ENCODE data around the gene STX12.
"Not testable (repeated sequence)": the region's sequence is repeated elsewhere in the genome, so short reads cannot be mapped to it uniquely, and the experiment has no call there.

Gene STX12

DNA sequence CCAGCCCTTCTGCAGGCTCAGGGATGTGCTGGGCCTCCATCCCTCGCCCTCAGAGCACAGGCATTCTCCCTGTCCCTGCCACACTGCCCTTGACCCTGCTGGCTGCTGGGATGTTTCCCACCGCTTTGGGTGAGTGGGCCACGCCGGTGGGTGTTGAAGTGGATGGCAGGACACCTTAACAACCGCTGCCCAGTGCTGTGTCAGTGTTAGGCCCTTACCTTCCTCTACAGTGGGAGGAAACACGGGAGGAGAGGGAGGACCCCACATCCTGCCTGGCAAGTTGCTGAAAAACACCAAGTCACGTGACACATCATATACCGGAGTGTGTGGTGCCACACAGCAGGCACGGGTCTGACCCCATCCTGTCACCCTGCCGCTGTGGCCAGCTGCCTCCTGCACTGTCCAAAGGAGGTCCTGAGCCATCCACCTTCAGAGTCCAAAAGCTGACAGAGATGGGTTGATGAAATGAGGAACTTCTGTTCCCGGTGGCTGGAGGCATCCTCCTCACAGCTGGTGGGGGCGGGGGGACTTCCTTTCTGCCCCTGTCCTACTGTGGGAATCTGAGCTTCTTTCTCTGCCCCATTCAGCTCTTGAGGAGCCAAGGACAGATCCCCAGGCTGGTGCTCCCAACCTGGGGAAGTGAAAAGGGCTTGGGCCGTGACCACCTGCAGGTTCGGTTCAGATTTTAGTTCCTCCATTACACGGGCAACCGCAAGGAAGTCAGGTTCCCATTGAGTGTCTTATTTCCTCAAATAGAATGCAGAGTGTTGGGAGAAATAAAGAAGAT, 96.1 kb downstream of the STX12 start:
- DNase-seq (ENCODE audit: low read depth in 2 of 2): peak; percentile 29 to 50

DNA sequence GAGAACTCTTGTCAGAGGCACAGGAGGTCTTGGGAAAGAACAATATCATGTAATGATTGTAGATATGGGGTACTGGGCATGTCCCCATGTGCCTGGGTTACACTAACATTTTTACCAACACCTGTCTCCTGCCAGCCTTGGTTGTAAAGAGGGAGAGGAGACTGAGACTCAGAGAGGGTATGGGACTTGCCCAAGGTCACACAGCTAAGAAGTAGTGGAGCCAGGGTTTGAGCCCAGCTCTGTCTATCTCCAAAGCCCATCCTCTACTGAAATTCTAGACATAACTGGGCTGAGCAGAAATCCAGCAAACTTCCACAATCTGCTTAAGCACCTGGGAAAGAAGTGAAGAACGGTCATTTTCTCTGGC, 96.7 kb downstream of the STX12 start:
- DNase-seq (ENCODE audit: low read depth in 2 of 2): no peak

DNA sequence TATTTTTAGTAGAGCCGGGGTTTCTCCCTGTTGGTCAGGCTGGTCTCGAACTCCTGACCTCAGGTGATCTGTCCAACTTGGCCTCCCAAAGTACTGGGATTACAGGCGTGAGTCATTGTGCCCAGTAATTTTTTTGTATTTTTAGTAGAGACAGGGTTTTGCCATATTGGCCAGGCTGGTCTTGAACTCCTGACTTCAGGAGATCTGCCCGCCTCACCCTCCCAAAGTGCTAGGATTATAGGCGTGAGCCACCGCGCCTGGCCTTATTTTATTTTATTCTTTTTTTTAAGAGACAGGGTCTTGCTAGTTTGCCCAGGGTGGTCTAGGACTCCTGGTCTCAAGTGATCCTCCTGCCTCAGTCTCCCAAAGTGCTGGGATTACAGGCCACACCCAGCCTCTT, 98.1 kb downstream of the STX12 start:
- not testable (repeated sequence) for DNase-seq (ENCODE audit: low read depth in 2 of 2)

DNA sequence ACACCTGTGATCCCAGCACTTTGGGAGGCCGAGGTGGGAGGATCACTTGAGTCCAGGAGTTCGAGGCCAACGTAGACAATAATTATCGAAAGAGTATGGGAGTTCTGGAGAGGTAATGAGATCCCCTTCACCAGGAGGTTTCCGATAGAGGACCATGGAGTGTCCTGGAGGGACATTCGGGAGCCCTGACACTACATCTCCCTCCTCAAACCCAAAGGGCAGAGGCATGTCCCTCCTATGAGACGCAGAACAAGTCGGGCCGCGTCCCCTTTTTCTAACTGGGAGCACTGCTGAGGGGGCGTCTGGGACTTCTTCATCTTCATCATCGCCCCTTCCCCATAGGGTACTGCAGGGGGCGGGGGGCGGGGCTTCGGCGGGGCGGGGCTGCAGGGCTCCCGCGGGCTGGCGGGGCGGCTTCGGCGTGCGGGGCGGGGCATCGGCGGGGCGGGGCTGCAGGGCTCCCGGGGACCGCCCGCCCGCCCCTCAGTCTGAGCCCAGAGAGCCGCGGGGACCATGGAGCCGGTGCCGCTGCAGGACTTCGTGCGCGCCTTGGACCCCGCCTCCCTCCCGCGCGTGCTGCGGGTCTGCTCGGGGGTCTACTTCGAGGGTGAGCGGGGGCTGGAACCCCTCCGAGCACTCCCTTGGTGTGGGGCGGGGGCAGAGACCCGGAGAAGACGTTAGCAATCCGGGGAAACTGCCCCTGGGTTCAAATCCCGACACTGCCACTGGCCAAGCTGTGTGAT, 99.2 kb downstream of the STX12 start, which contains the start of gene THEMIS2:
Gene THEMIS2 (plus strand): TSS at position 486 of the 743 bp plus-strand sequence. CDS start 28 bp downstream, at position 514.
- peak; percentile 54 to 77 for DNase-seq (ENCODE audit: low read depth in 2 of 2)

DNA sequence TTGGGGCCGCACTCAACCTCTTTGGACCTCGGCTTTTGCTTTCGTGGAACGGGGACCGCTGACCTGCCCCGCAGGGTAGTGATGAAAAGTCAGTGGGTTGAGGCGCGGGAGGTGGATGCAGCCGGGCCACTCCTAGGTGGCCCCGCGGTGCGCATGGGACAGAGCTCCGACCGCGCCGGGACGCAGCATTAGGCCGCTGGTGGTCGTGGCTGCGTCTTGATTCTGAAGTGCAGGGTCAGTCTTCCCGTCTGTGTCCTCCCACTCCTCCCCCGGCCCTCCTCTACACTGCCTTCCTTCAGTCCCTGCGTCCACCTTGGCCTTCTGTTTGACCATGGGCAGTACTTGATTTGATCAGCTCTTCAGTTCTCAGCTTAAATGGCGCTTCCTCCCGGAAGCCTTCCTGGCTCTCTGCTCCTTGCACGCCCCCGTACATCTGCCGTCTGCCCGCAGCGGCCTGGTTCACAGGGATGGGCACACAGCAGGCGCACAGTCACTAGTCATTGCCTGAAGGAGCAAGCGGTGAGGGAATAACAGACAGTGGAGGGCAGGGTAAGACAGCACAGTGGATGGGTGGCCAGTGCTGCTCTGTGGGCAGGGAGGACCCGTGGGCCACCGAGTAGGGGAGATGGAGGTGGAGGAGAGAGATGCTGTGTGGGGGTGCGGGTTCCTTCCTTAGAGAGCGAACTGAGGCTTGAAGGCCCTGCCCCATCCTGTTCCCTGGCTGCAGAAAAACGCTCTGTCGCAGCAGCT, 100.0 kb downstream of the STX12 start:
- no peak for DNase-seq (ENCODE audit: low read depth in 2 of 2)

DNA sequence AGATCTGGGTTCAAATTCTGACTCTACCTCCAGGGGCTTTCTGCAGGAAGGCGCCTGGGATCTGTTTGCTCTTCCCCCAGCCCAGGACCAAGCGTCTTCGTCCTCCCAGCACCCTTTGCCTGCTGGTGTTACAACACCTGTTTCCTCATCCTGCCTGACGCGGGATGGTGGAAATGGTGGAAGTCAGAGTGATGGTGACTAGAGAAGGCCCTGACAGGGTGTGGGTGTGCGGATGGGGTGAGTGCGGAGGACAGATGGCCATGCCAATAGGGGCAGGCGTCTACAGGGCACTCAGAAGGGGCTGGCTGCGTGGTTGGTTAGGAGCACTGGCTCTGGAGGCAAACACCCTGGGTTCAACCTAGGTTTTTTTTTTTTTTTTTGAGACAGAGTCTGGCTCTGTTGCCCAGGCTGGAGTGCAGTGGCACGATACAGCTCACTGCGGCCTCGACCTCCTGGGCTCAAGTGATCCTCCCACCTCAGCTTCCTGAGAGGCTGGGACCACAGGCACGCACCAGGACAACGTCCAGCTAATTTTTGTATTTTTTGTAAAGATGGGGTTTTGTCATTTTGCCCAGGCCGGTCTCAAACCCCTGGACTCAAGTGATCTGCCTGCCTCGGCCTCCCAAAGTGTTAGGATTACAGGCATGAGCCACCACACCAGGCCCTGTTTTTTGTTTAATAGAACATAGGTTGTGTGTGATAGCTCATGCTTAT, 100.8 kb downstream of the STX12 start:
- no peak for DNase-seq (ENCODE audit: low read depth in 2 of 2)
